ENCODE results near the gene NEDD4.

Gene NEDD4

GRCh38 chr15:55816017-55816416 is 177.4 kb downstream of the NEDD4 start:
- no peak for TF ChIP-seq EP300 (IDR thresholded peaks at IDR 0.05; ENCODE audit: borderline replicate concordance)
- TF ChIP-seq FOXM1 (IDR thresholded peaks at IDR 0.05; ENCODE audit: borderline replicate concordance, low read depth): no peak
- no peak for TF ChIP-seq TCF12 (IDR thresholded peaks at IDR 0.05; ENCODE audit: low read depth)
- no peak for TF ChIP-seq YY1 (IDR thresholded peaks at IDR 0.05; ENCODE audit: low read depth)
- no peak for TF ChIP-seq ZBTB7A (IDR thresholded peaks at IDR 0.05; ENCODE audit: low read depth)

- no peak for TF ChIP-seq YY1 (IDR thresholded peaks at IDR 0.05; ENCODE audit: low read depth)
- no peak for TF ChIP-seq RAD21 (IDR thresholded peaks at IDR 0.05; ENCODE audit: low read depth)
- no peak for TF ChIP-seq EGR1 (IDR thresholded peaks at IDR 0.05)
- TF ChIP-seq TEAD4 (IDR thresholded peaks at IDR 0.05): no peak
- no peak for TF ChIP-seq NFIC (IDR thresholded peaks at IDR 0.05)
- TF ChIP-seq CEBPB (IDR thresholded peaks at IDR 0.05): no peak
- no peak for TF ChIP-seq CREB1 (IDR thresholded peaks at IDR 0.05; ENCODE audit: low read depth)
- no peak for TF ChIP-seq ZBTB7A (IDR thresholded peaks at IDR 0.05; ENCODE audit: low read depth)
- no peak for TF ChIP-seq USF1 (IDR thresholded peaks at IDR 0.05)
These were observed 190.6 kb downstream of the NEDD4 start for GRCh38 chr15:55802600-55803376.

- no peak for TF ChIP-seq REST (IDR thresholded peaks at IDR 0.05; ENCODE audit: low read depth)
- no peak for TF ChIP-seq TAF1 (IDR thresholded peaks at IDR 0.05; ENCODE audit: low read depth)
- TF ChIP-seq ZBTB7A (IDR thresholded peaks at IDR 0.05; ENCODE audit: low read depth): no peak
- no peak for TF ChIP-seq TCF12 (IDR thresholded peaks at IDR 0.05; ENCODE audit: low read depth)
- TF ChIP-seq CEBPB (IDR thresholded peaks at IDR 0.05): no peak
- TF ChIP-seq NFIC (IDR thresholded peaks at IDR 0.05): no peak
- no peak for TF ChIP-seq MAX (IDR thresholded peaks at IDR 0.05)
- TF ChIP-seq EGR1 (IDR thresholded peaks at IDR 0.05): no peak
- TF ChIP-seq FOXM1 (IDR thresholded peaks at IDR 0.05; ENCODE audit: borderline replicate concordance, low read depth): no peak
These were observed 193.2 kb downstream of the NEDD4 start for GRCh38 chr15:55800216-55800615.

GRCh38 chr15:55799291-55800212 is 193.9 kb downstream of the NEDD4 start:
- TF ChIP-seq RAD21 (IDR thresholded peaks at IDR 0.05; ENCODE audit: low read depth): peak; percentile 88
- peak; percentile 90 for TF ChIP-seq YY1 (IDR thresholded peaks at IDR 0.05; ENCODE audit: low read depth)
- TF ChIP-seq TAF1 (IDR thresholded peaks at IDR 0.05; ENCODE audit: low read depth): no peak
- no peak for TF ChIP-seq TCF12 (IDR thresholded peaks at IDR 0.05; ENCODE audit: low read depth)

GRCh38 chr15:55796321-55796965 is 197.0 kb downstream of the NEDD4 start:
- no peak for TF ChIP-seq FOXM1 (IDR thresholded peaks at IDR 0.05; ENCODE audit: borderline replicate concordance, low read depth)
- peak; percentile 46; the same call in 1 of the 2 replicates for TF ChIP-seq NFIC (IDR thresholded peaks at IDR 0.05)
- no peak for TF ChIP-seq EGR1 (IDR thresholded peaks at IDR 0.05)

GRCh38 chr15:55795031-55795430 is 198.4 kb downstream of the NEDD4 start:
- no peak for TF ChIP-seq MAX (IDR thresholded peaks at IDR 0.05)
- TF ChIP-seq YY1 (IDR thresholded peaks at IDR 0.05; ENCODE audit: low read depth): no peak
- no peak for TF ChIP-seq CEBPB (IDR thresholded peaks at IDR 0.05)
- no peak for TF ChIP-seq TAF1 (IDR thresholded peaks at IDR 0.05; ENCODE audit: low read depth)
- no peak for TF ChIP-seq EGR1 (IDR thresholded peaks at IDR 0.05)

GRCh38 chr15:55791551-55792400 is 201.6 kb downstream of the NEDD4 start:
- 0 out of 2 replicates have a peak, but pooled peaks have one; percentile 19 for TF ChIP-seq TEAD4 (IDR thresholded peaks at IDR 0.05)
- no peak for TF ChIP-seq TAF1 (IDR thresholded peaks at IDR 0.05; ENCODE audit: low read depth)
- no peak for TF ChIP-seq REST (IDR thresholded peaks at IDR 0.05; ENCODE audit: low read depth)
- peak; percentile 28; the same call in 1 of the 2 replicates for TF ChIP-seq MAX (IDR thresholded peaks at IDR 0.05)

Measured in Ishikawa (cell line).